A673 (cell line): ENCODE data around the gene SYT8.

Experiments
- CTCF ChIP-seq: fragments of 300-800, 200-600 bp; sonication (generic); conservative IDR thresholded peaks from 2 replicates; pipeline ENCODE4 v1.5.1; 2017; ENCODE audit warnings: low read depth, mild to moderate bottlenecking, antibody characterized with exemption, low read length, moderate library complexity, mixed read lengths
- EZH2 ChIP-seq: fragments of 200-600 bp; sonication (generic); IDR thresholded peaks from 2 replicates; pipeline ENCODE4 v1.6.1; 2017; ENCODE audit warnings: borderline replicate concordance, low read depth, mild to moderate bottlenecking, mixed read lengths, antibody characterized with exemption, low read length; ENCODE audit not compliant: poor library complexity, severe bottlenecking

GRCh38 chr11:1854949-1855885 lies 20.4 kb downstream of the SYT8 start:
- TF ChIP-seq CTCF (no peak), EZH2 (no peak)
